Neural cell (in vitro differentiated cells): ENCODE results near the gene ROR1. TPM values are rescaled to one million over a fixed set of nuclear protein-coding genes. Genes with fewer than 3 reads are reported as not detected.

ENCODE experiments used
- H2AFZ ChIP-seq: fragments of 200-600, 300-800 bp; sonication (generic), shearing (Covaris generic); 2 replicates; pipeline ENCODE4 v1.6.0; 2014; ENCODE audit warnings: low read depth, mild to moderate bottlenecking, antibody characterized with exemption, low read length, moderate library complexity
- H3F3A ChIP-seq: fragments of 200-600 bp; shearing (Covaris generic); 2 replicates; pipeline ENCODE4 v1.6.1; 2016; ENCODE audit warnings: mild to moderate bottlenecking, moderate library complexity, mixed read lengths, antibody characterized with exemption, low read length; ENCODE audit not compliant: insufficient read depth, poor library complexity, severe bottlenecking
- H3K27ac ChIP-seq: fragments of 200-600, 300-800 bp; sonication (generic), shearing (Covaris generic); 2 replicates; pipeline ENCODE4 v1.5.1; 2014; ENCODE audit warnings: mild to moderate bottlenecking, low read length, moderate library complexity
- H3K27me3 ChIP-seq: fragments of 300-800, 200-600 bp; sonication (generic), shearing (Covaris generic); 2 replicates; pipeline ENCODE4 v1.6.0; 2014; ENCODE audit warnings: mild to moderate bottlenecking, low read depth, low read length, moderate library complexity; ENCODE audit not compliant: insufficient read depth
- H3K36me3 ChIP-seq: fragments of 300-800, 200-600 bp; sonication (generic), shearing (Covaris generic); 2 replicates; pipeline ENCODE4 v1.5.1; 2014; ENCODE audit warnings: mild to moderate bottlenecking, antibody characterized with exemption, low read length, moderate library complexity; ENCODE audit not compliant: insufficient read depth
- H3K4me2 ChIP-seq: fragments of 300-800, 200-600 bp; sonication (generic), shearing (Covaris generic); 2 replicates; pipeline ENCODE4 v1.6.0; 2014; ENCODE audit warnings: mild to moderate bottlenecking, low read length
- H3K4me3 ChIP-seq: fragments of 300-800, 200-600 bp; sonication (generic), shearing (Covaris generic); 2 replicates; pipeline ENCODE4 v1.5.1; 2014; ENCODE audit warnings: mild to moderate bottlenecking, low read length, moderate library complexity
- H3K79me2 ChIP-seq: fragments of 200-600 bp; shearing (Covaris generic); replicated peaks from 2 replicates; pipeline ENCODE4 v1.6.0; 2014; ENCODE audit warnings: mild to moderate bottlenecking, low read length, moderate library complexity; ENCODE audit not compliant: insufficient read depth
- H3K9ac ChIP-seq: fragments of 300-800, 200-600 bp; sonication (generic), shearing (Covaris generic); 2 replicates; pipeline ENCODE4 v1.6.1; 2016; ENCODE audit warnings: mild to moderate bottlenecking, low read length, mixed read lengths
- H3K9me2 ChIP-seq: fragments of 200-600 bp; shearing (Covaris generic); 2 replicates; pipeline ENCODE4 v1.6.1; 2016; ENCODE audit warnings: mild to moderate bottlenecking, low read length, mixed read lengths; ENCODE audit not compliant: insufficient read depth
- H3K9me3 ChIP-seq: fragments of 200-600, 300-800 bp; sonication (generic), shearing (Covaris generic); 2 replicates; pipeline ENCODE4 v1.6.1; 2016; ENCODE audit warnings: mild to moderate bottlenecking, mixed run types, low read length, moderate library complexity, mixed read lengths
- H4K20me1 ChIP-seq: fragments of 200-600 bp; shearing (Covaris generic); 2 replicates; pipeline ENCODE4 v1.6.1; 2016; ENCODE audit warnings: mild to moderate bottlenecking, mixed run types; ENCODE audit not compliant: insufficient read depth
- CTCF ChIP-seq: fragments of 450-650 bp; IDR thresholded peaks from 2 replicates; pipeline ENCODE4 v1.5.1; 2014; ENCODE audit warnings: antibody characterized with exemption, mild to moderate bottlenecking, moderate library complexity; ENCODE audit not compliant: poor library complexity, severe bottlenecking
- EP300 ChIP-seq: fragments of 450-650 bp; conservative IDR thresholded peaks from 2 replicates; pipeline ENCODE4 v1.6.1; 2014; ENCODE audit warnings: antibody characterized with exemption, mild to moderate bottlenecking, moderate library complexity; ENCODE audit not compliant: poor library complexity, severe bottlenecking
- EZH2 ChIP-seq: fragments of 200-600, 300-800 bp; shearing (Covaris generic), sonication (generic); IDR thresholded peaks from 2 replicates; pipeline ENCODE4 v1.6.1; 2014; ENCODE audit warnings: antibody characterized with exemption, low read length, borderline replicate concordance, mild to moderate bottlenecking; ENCODE audit not compliant: insufficient read depth, poor library complexity, severe bottlenecking
- MXI1 ChIP-seq: fragments of 450-650 bp; conservative IDR thresholded peaks from 2 replicates; pipeline ENCODE4 v1.6.1; 2014; ENCODE audit warnings: antibody characterized with exemption, mild to moderate bottlenecking; ENCODE audit not compliant: poor library complexity, severe bottlenecking
- POLR2AphosphoS5 ChIP-seq: IDR thresholded peaks from 2 replicates; pipeline ENCODE4 v1.6.1; 2012
- RAD21 ChIP-seq: fragments of 450-650 bp; conservative IDR thresholded peaks from 2 replicates; pipeline ENCODE4 v1.6.1; 2014; ENCODE audit warnings: antibody characterized with exemption, mild to moderate bottlenecking, moderate library complexity
- REST ChIP-seq: IDR thresholded peaks from 2 replicates; pipeline ENCODE4 v1.6.1; 2012; ENCODE audit warnings: borderline replicate concordance
- SMC3 ChIP-seq: fragments of 450-650 bp; conservative IDR thresholded peaks from 2 replicates; pipeline ENCODE4 v1.6.1; 2014; ENCODE audit warnings: antibody characterized with exemption, mild to moderate bottlenecking, moderate library complexity; ENCODE audit not compliant: poor library complexity
- TAF1 ChIP-seq: IDR thresholded peaks from 2 replicates; pipeline ENCODE4 v1.6.1; 2012; ENCODE audit warnings: low read depth
- polyA plus RNA-seq: library from polyadenylated mRNA; depleted of rRNA; stranded (reverse); fragments of >200 nt; gene quantifications from 2 replicates; pipeline ENCODE4 v1.2.3, GENCODE V29; 2014

ROR1 gene
- polyA plus RNA-seq, 1 donor from 2014 or later = 0.27 TPM

- H3K9me3 ChIP-seq = no peaks in the 10 kb centered on the region
- no peaks in the 10 kb centered on the region for H3K36me3 ChIP-seq
- H2AFZ ChIP-seq = no peak overlapping the region
- no peak overlapping the region for H3K27ac ChIP-seq
- H3K9me2 ChIP-seq = no peaks in the 10 kb centered on the region
- H3K9ac ChIP-seq = no peak overlapping the region
- H3K4me3 ChIP-seq = no peak overlapping the region
- H3F3A ChIP-seq = no peaks in the 10 kb centered on the region
- H4K20me1 ChIP-seq = no peaks in the 10 kb centered on the region
- H3K79me2 ChIP-seq = no peaks in the 10 kb centered on the region
- H3K27me3 ChIP-seq = no peaks in the 10 kb centered on the region
- H3K4me2 ChIP-seq = no peak overlapping the region
- TF ChIP-seq REST (no peak), TAF1 (no peak), MXI1 (no peak), RAD21 (no peak), EZH2 (no peak)
Measured at GRCh38 chr1:63865561-63865960, 91.7 kb downstream of the ROR1 start.

- H3K79me2 ChIP-seq = no peaks in the 10 kb centered on the region
- H3K4me3 ChIP-seq = no peak overlapping the region
- H3K36me3 ChIP-seq = no peaks in the 10 kb centered on the region
- no peak overlapping the region for H3K9ac ChIP-seq
- no peaks in the 10 kb centered on the region for H3K27me3 ChIP-seq
- no peaks in the 10 kb centered on the region for H3K9me2 ChIP-seq
- no peaks in the 10 kb centered on the region for H4K20me1 ChIP-seq
- TF ChIP-seq EP300 = no peak
- TF ChIP-seq CTCF = no peak
- no peak for TF ChIP-seq TAF1
- TF ChIP-seq MXI1 = no peak
- no peak for TF ChIP-seq EZH2
- no peak for TF ChIP-seq POLR2AphosphoS5
- TF ChIP-seq SMC3 = no peak
- no peak for TF ChIP-seq RAD21
- no peak for TF ChIP-seq REST
- no peaks in the 10 kb centered on the region for H3K9me3 ChIP-seq
- H3K4me2 ChIP-seq = no peak overlapping the region
- no peaks in the 10 kb centered on the region for H3F3A ChIP-seq
- no peak overlapping the region for H3K27ac ChIP-seq
- no peak overlapping the region for H2AFZ ChIP-seq
Measured at GRCh38 chr1:63866084-63866483, 92.3 kb downstream of the ROR1 start.
